Cardiac ventricle fibroblast (primary cell): ENCODE measurements around the gene IRAK4. TPM values are rescaled to one million over a fixed set of nuclear protein-coding genes. Genes with fewer than 3 reads are reported as not detected.

Experiments used
- total RNA-seq: library from RNA; depleted of rRNA; stranded (reverse); fragments of >200 nt; gene quantifications from 2 replicates; pipeline ENCODE4 v1.2.3, GENCODE V29; 2015

IRAK4 gene
- total RNA-seq, result 10.8 and 13.2 TPM in 2 replicates

GRCh38 chr12:43758728-43759563, at the start of gene IRAK4, which contains the start of gene PUS7L:
IRAK4 (plus strand) TSS chr12:43758951; CDS start chr12:43768112, 9,161 bp downstream.
PUS7L (minus strand) TSS chr12:43758790; CDS start chr12:43755245, 3,545 bp downstream.

GRCh38 chr12:43805860-43806736, 47.3 kb downstream of the IRAK4 start, which contains the start of gene TWF1:
TWF1 (minus strand) TSS chr12:43806317; CDS start chr12:43806245, 72 bp downstream.

GRCh38 chr12:43835656-43836474, 77.1 kb downstream of the IRAK4 start, which contains the start of gene TMEM117:
TMEM117 (plus strand) TSS chr12:43836081.

Other genes with a start within 250 kb of the IRAK4 start
- gene ADAMTS20, start 206.7 kb upstream of the IRAK4 start, total RNA-seq, result not detected in 2 replicates
- 9.5 and 15.9 TPM in 2 replicates for gene PUS7L, start 161 bp upstream of the IRAK4 start, total RNA-seq
- 73.1 and 90.8 TPM in 2 replicates for gene TWF1, start 47.4 kb downstream of the IRAK4 start, total RNA-seq
- gene TMEM117, start 77.1 kb downstream of the IRAK4 start, total RNA-seq, result 4.5 and 10.1 TPM in 2 replicates